Esophagus squamous epithelium (tissue), 4 donors: ENCODE results near the gene DCAF5.
A peak's percentile ranks its signal among the peaks of the same experiment; 100 is the strongest.

Experiments used
- CTCF ChIP-seq, 6 experiments: fragments of 450-650 bp in 4 of 6; fragments of 200-600 bp in 2 of 6; sonication (generic) in 2 of 6; IDR thresholded peaks; one replicate each; pipeline ENCODE4 v1.5.1; 2016 to 2019; ENCODE audit warnings: antibody characterized with exemption in 6 of 6, mild to moderate bottlenecking in 4 of 6, moderate library complexity in 4 of 6
- POLR2A ChIP-seq, 4 donors: fragments of 450-650 bp; IDR thresholded peaks; one replicate each; pipeline ENCODE4 v1.6.1; 2017; ENCODE audit warnings: antibody characterized with exemption in 4 of 4, mild to moderate bottlenecking in 4 of 4, moderate library complexity in 3 of 4

- TF ChIP-seq CTCF (IDR thresholded peaks at IDR 0.05) (no peak), POLR2A (IDR thresholded peaks at IDR 0.05) (peak in 1 of 4 donors; percentile 43)
Measured at GRCh38 chr14:69191340-69192111, 38.6 kb upstream of the DCAF5 start, which contains the start of gene EXD2.
